ENCODE results near the gene CPOX. TPM values are rescaled to one million over a fixed set of nuclear protein-coding genes. Genes with fewer than 3 reads are reported as not detected.

CPOX gene
- total RNA-seq, 1 experiment from 2014 or later, result 24.7 TPM

DNA sequence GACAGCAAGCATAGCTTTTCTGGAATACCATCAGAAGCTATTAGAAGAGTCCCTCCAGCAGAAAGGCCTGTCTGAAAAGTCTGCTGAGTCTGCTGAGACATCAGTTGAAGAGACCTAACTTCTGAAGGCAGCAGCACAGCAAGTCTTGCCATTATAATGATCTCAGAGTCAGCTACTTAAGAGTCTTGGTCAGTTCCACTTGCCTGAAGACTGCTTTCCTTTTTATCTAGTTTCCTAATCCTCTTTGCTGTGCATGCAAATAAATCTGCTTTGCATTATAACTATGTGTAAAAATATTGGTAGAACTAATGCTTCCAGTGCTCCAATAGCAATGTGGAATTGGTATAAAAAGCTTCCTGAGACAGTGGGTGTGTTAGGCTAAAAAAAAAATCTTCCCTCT, 34.9 kb upstream of the CPOX start:
- H3K79me2 ChIP-seq (ENCODE audit: insufficient read depth, low read length), result no peaks in the 10 kb centered on the region
- Mint-ChIP-seq H3K4me3 (no peak overlapping the region), H3K4me1 (peaks cover 19 to 21% of the 10 kb centered on the region in 2 experiments), H3K27ac (no peak overlapping the region), H3K36me3 (ENCODE audit: insufficient read depth in 1 of 3, low read depth in 3 of 3) (no peaks in the 10 kb centered on the region), H3K27me3 (ENCODE audit: low read depth) (no peaks in the 10 kb centered on the region; the same call in 1 of the 2 replicates), H3K9me3 (no peaks in the 10 kb centered on the region)
- H2BK120ac ChIP-seq (ENCODE audit: low read depth, low read length, poor library complexity, severe bottlenecking), result no peak overlapping the region
- TF ChIP-seq, protein P1, sequence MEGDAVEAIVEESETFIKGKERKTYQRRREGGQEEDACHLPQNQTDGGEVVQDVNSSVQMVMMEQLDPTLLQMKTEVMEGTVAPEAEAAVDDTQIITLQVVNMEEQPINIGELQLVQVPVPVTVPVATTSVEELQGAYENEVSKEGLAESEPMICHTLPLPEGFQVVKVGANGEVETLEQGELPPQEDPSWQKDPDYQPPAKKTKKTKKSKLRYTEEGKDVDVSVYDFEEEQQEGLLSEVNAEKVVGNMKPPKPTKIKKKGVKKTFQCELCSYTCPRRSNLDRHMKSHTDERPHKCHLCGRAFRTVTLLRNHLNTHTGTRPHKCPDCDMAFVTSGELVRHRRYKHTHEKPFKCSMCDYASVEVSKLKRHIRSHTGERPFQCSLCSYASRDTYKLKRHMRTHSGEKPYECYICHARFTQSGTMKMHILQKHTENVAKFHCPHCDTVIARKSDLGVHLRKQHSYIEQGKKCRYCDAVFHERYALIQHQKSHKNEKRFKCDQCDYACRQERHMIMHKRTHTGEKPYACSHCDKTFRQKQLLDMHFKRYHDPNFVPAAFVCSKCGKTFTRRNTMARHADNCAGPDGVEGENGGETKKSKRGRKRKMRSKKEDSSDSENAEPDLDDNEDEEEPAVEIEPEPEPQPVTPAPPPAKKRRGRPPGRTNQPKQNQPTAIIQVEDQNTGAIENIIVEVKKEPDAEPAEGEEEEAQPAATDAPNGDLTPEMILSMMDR (conservative IDR thresholded peaks at IDR 0.05), result no peak
- H2BK12ac ChIP-seq (ENCODE audit: insufficient read length, low read depth, low read length), result no peak overlapping the region
- no peak overlapping the region for H3K9ac ChIP-seq (ENCODE audit: extremely low read depth, insufficient read length, low read length)
- peaks cover 2% of the 10 kb centered on the region for H3K4me1 ChIP-seq (ENCODE audit: insufficient read depth, low read length)
- no peak overlapping the region for H4K5ac ChIP-seq (ENCODE audit: insufficient read length, low read depth, low read length)
- H3K27ac ChIP-seq (ENCODE audit: insufficient read length, low read depth, low read length), result no peak overlapping the region
- H2AK5ac ChIP-seq (ENCODE audit: insufficient read length, low read length), result no peak overlapping the region
- no peak overlapping the region for H3K23ac ChIP-seq (ENCODE audit: insufficient read length, low read depth, low read length)
- no peak overlapping the region for H4K91ac ChIP-seq (ENCODE audit: insufficient read length, low read depth, low read length)
- no peak overlapping the region for H3K14ac ChIP-seq (ENCODE audit: insufficient read depth, low read length)
- no peak overlapping the region for H2BK15ac ChIP-seq (ENCODE audit: low read depth, low read length)
- H3K4me2 ChIP-seq (ENCODE audit: insufficient read depth, insufficient read length, low read length), result no peak overlapping the region
- no peak overlapping the region for H2BK20ac ChIP-seq (ENCODE audit: low read depth, low read length, poor library complexity, severe bottlenecking)
- no peak overlapping the region for H4K8ac ChIP-seq (replicated peaks; ENCODE audit: insufficient read length, low read depth, low read length)
- H3K79me1 ChIP-seq (ENCODE audit: insufficient read depth, low read depth, low read length, poor library complexity, severe bottlenecking), result no peaks in the 10 kb centered on the region
- no peak overlapping the region for H2BK5ac ChIP-seq (ENCODE audit: insufficient read length, low read length)
- H2AFZ ChIP-seq (ENCODE audit: low read length), result no peak overlapping the region
- H3K9me3 ChIP-seq (ENCODE audit: control insufficient read depth, low read depth, low read length), result no peaks in the 10 kb centered on the region
- H3K56ac ChIP-seq (ENCODE audit: insufficient read length, low read depth, low read length), result no peak overlapping the region
- H3K18ac ChIP-seq (ENCODE audit: insufficient read length, low read depth, low read length), result no peak overlapping the region
- H3K4ac ChIP-seq (ENCODE audit: low read depth, low read length), result no peak overlapping the region
- no peaks in the 10 kb centered on the region for H3K23me2 ChIP-seq (ENCODE audit: insufficient read length, low read depth, low read length, poor library complexity, severe bottlenecking)
- DNase-seq, result no peak
- H3T11ph ChIP-seq (ENCODE audit: low read length), result no peak overlapping the region
- H3K27me3 ChIP-seq (ENCODE audit: insufficient read depth, low read length), result no peaks in the 10 kb centered on the region
- no peaks in the 10 kb centered on the region for H4K20me1 ChIP-seq (ENCODE audit: control insufficient read depth, insufficient read depth, insufficient read length)

Measured in H9 (cell line).